GM18519 (cell line): Measurements from ENCODE around the gene HOXA5.

Experiments
- ATAC-seq: cut with Tn5 transposase; IDR thresholded peaks from one replicate; pipeline ENCODE4 v1.9.1; 2021; ENCODE audit warnings: mild to moderate bottlenecking, moderate library complexity; ENCODE audit not compliant: unreplicated experiment, low FRiP score

Gene HOXA5

DNA sequence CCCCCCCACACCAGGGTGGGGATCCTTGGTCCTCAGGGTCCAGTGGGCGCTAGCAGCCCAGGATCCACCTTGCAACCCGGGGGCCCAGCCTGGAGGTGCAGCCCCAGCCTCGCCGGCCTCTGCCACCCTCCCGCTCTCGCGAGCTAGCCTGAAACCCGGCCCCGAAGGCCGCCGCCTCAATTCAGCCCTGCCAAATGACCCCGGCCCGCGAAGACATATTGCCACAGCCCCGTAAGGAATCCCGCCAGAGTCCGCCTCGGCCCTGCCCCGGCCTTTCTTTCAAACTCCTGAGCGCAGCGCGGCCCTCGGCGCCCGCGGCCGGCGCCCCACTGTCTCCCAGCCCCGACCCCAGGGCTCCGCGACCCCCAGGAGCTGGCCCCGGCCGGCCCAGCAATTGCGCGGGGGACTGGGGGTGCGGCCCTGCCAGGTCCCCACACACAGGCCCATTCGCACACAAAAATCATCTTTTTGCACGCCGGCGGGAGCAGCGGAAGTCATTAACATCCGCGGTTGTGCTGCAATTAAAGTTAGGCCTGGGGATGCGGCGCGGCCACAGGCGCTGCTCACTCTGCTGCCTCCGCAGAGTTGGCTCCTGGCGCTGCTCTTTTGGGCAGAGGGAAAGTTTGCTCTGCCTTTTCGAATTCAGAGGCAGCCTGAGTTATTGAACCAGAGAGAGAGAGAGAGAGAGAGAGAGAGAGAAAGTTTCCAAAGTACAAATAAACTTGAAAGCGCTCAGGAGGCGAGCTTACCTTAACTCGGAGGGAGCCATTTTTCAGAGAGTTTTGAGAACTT, 4.0 kb downstream of the HOXA5 start:
- no peak for ATAC-seq

DNA sequence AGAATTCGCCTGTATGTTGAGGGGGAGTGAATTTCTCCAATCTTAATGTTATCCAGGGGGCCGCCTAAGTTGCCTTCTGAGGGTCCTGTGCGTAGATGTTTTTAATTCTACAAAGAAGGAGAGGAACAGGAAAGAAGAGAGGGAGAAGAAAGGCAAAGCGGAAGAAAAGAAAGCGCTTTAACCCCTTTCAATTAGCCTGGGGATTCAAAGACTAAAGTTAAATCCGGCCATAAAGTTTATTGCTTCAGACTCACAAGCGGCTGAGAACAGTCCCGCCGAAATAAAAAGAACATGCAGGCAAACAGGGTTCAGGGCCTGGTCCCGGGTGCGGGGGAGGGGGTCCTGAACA, 4.5 kb downstream of the HOXA5 start:
- ATAC-seq, result no peak

DNA sequence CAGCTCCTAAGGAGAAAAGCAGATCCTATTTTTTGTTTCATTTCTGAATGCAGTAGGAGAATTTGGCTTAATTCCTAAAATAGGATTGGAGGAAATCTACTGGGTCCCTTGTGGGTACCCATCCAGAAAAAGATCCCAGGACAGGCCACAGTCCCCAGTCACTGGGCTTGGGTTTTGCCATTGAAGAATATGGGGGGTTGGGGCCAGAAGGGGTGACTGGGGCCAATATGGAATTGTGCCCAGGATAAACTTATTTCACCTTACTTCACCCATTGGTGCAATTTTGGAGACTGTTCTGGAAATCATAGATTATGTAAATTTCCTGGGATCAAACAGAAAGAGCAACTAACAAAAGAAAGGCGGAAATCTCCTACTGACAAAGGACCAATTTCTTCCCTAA, 5.0 kb downstream of the HOXA5 start:
- no peak for ATAC-seq

DNA sequence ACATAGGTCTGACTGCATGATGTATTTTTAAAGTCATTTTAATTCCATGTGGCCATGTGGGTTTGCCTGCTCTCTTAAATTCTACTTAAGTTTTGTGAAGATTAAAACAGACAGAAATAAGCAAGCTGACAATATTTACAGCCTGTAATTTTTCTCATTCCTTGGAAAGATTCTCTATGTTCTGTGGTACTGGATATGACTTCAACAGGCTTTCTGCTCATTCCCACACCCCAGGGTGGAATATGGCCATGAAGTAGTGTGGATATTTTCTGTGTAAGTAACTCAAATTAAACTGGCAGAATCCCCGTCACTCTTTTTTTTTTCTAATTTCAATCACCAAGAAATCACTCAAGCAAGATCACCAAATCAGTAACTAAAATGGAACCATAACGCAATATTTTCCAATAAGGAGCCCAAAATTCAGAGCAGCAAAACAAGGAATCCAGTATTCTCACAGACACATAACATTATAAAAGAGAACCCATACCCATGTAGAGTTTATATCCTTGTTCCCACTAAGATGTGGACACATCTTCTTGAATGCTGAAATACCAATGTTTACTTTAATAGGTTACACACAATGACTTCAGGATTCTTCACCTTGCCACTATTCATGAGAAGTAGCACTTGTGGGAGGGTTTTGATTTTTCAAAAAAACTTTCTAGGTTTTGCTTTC, 5.7 kb downstream of the HOXA5 start:
- ATAC-seq, result no peak

DNA sequence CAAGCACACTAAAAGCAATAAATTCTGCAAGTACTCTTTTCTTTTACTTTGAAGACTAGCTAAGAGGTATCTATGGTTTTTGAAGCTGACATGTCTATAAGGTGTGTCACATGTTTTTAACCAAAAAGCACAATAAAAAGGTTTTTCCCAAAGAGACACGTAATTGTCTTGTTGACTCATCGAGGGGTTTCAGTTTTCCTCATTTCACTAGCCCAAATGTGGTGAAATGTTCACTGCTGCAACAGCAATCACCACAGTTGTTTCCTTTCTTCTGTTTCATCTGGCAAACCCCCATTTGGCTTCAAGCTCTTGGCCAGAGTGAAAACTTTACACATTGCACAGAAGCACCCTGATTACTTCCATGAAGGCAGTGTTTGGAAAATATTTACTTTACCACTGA, 9.1 kb downstream of the HOXA5 start:
- no peak for ATAC-seq

DNA sequence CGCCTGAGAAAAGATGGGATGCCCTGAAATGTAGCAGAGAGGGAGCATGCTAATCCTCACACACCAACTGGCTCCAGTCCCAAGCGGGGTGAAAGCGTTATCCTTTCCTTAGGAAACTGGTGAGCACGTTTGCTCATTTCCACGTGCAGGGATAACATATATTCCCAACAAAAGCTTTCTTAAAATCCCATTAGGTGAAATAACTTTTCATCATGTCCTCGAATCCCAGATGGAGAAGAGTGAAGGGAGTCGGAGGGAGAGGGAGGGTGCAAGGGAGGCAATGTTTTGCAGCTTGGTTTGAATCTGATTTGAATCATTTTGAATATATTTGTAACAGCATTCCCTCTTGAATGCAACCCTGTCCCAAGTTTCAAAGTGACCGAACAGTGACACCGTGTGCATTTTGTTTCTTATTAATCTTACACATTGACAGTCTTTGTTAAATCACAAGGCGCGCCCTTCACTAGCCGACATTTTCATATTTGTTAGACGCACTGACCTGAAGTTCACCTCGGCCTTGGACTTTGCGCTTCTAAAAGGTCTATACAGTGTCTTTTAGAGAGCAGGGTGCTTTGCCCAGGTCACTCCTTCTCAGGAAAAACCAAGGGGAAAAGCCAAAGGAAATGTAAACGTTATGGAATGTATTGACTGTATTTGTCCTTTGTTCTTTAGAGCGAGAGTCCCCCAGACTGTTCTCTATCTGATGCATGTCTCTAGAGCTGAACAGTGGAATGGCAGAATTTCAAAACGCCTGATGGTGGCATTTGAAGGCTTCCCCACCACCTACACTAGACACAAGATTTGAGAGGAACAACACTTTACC, 9.9 kb downstream of the HOXA5 start:
- no peak for ATAC-seq

DNA sequence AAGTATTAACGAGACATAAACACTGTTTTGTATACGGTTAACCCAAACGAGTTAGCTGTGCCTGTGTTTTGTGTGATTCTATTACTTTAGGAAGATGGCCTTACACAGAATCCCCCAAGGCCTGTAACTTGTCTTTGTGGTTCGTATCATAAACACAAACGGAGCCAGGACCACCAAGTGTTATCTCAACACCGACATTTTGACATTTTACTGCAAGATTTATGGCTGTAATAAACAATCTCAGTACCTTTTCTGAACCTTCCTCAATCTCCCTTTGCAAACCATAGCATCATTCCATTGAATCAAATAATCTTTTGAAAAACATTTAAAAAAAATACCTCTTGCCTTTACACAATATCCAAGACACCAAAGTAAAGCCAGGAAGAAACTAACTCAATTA, 10.5 kb downstream of the HOXA5 start:
- ATAC-seq, result no peak

DNA sequence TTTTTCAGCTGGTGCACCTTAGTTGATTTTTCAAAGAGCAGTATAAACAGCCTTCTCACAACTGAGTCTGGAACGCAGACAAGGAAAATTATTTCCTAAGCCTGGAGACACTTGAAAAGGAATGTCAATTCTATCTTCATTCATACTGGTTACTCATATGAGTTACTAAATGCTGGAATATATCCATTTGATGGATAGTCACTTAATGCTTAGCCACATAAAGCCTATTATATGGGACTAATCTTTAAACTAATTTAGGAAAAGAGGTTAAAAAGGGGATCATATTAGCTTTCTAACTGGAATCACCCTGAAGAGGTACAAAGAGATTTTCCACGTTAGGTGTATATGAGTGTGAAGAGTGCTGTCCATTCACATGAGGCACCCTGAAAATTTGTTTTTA, 11.3 kb downstream of the HOXA5 start:
- no peak for ATAC-seq

DNA sequence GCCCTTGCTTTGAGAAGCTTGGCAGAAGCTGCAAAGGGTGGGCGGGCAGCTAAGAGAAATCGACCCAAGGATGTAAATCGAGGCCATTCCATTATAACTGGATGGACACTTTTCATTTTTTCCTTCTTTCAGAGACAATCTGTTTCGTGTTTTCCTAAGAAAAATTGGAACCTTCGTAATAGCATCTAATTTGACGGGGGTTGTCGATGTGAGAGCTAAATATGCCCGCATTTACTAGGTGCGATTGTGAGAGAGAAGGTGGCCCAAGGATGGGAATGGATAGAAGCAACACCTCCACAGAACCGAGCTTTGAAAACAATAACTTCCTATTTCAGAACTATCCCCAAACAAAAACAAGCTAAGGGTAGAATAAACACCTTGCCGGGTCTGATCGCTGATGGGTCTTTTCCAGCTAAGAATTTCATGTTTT, 12.1 kb downstream of the HOXA5 start:
- ATAC-seq, result no peak

DNA sequence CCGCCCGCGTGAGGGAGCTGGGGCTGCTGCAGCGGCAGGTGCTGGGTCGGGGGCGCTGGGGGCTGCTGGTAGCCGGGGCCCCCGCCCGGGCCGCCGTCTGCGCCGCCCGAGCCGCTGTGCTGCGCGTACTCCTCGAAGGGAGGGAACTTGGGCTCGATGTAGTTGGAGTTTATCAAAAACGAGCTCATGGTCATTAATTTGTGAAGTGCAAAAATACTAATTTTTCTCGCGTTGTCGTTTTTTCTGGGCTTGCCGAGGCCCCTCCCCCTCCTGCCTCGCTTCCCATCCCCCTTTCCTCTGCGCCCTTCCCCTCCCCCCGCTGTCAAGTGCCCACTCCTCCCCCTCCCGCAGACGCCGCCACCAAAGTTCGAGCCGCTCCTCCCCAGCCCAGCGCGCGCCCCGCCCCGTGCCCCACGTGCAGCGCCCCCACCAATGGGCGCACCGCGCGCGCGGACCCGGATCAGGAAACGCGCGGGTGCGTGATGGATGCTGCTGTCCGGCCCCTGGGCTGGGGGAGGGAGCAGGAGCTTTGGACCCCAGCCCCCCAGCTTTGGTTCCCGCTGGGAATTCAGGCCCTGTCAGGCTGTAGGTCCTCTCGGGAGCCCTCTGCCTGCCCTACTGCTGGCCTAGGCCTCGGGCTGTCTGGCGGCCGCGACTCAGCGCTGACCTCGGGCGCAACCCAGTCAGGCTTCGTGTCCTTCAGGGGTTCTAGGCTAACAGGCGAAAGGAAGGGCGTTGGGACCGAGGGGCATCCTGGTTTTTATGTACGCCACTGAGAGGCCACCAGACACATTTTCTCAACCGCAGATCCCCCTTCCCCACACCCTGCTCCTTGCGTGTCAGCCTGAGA, 12.7 kb downstream of the HOXA5 start, which contains the start of gene HOXA4:
Gene HOXA4, minus strand, starts transcription at position 218 of the 850 bp plus-strand sequence. Its CDS starts 24 bp downstream, at position 194.
- no peak for ATAC-seq

DNA sequence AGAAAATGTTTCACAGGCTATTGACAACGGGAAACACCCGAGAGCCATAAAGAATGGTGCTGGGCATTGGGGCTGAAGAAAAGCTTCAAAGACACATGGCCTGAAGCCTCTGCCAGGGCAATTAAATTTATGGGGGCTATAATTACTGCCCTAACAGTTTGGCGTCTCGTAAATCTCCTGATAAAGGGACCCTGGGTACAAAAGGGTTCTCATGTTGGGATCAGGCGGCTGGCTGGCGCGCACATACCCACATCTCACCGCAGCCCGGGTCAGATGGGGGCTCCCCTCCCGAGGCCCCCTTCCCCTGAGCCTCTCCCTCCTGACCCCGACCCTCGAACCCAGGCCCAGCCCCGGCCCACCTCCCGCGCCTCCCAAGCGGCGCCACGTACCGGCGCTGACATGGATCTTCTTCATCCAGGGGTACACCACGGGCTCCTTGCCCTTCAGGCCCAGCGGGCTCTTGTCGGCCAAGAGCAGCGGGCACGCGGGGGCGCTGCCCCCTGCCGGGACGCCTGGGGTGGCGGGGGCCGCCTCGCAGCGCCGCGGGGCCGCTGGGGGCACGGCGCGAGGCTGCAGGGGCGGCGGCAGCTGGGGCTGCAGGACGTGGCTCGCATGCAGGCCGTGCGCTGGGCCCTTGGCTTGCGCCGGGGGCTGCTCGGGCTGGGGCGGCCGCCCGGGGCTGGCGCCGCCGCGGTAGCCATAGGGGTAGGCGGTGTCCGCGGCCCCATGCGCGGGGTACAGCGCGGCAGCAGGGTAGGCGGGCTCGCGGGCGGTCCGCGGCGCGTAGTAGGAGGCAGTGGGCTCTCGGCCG, 13.5 kb downstream of the HOXA5 start:
- ATAC-seq, result no peak

DNA sequence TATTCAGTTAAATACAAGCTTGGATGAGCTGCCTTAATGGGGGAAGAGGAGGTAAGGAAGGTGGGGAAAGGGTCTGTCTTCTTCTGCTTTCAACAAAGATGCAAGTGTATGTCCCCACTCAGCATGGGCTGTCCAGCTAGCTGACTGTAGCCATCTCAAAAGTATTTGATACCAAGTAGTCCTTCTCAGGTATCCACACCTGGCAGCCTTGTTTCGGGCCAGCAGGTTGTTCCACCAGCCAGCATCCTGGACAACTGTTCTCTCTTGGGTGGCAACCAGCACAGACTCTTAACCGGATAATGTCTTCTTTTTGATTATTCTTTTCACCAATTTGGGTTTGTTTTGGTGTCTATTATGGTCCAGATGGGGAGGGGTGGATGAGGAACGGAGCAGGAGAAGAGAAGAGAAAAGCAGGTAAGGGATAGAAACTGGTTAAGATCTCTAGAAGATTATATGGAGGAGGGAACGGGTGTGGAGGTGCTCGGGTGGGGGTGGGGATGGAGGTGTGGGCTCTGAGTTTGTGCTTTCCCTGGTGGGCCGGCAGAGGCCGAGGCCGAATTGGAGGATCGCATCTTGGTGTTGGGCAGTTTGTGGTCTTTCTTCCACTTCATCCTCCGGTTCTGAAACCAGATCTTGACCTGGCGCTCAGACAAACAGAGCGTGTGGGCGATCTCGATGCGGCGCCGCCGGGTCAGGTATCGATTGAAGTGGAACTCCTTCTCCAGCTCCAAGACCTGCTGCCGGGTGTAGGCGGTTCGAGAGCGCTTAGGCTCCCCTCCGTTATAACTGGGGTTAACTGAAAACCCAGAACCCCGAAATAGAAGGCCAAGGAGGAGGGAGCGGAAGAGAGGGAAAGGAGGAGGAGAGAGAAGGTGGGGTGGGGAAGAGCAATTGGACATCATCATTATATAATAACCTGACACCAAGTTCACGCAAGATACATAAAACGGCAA, 14.4 kb downstream of the HOXA5 start:
- no peak for ATAC-seq

DNA sequence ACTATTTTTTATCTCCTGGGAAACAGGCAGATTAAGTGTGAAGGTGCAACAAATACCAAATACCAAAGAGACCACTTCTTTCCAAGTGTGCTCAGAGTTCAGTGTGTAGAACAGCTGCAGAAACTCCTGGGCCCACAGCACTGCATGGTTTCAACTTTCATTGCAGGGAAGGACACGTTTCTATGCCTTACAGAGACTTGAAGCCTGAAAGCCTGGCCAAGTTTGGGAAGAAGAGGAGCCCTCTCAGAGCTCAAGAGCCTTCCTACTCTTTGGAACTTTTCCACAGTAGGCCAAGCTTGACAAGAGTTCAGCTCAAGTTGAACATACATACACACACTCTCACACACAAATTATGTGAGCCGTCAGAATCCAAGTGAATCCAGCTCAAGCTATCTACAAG, 15.4 kb downstream of the HOXA5 start:
- ATAC-seq, result no peak

DNA sequence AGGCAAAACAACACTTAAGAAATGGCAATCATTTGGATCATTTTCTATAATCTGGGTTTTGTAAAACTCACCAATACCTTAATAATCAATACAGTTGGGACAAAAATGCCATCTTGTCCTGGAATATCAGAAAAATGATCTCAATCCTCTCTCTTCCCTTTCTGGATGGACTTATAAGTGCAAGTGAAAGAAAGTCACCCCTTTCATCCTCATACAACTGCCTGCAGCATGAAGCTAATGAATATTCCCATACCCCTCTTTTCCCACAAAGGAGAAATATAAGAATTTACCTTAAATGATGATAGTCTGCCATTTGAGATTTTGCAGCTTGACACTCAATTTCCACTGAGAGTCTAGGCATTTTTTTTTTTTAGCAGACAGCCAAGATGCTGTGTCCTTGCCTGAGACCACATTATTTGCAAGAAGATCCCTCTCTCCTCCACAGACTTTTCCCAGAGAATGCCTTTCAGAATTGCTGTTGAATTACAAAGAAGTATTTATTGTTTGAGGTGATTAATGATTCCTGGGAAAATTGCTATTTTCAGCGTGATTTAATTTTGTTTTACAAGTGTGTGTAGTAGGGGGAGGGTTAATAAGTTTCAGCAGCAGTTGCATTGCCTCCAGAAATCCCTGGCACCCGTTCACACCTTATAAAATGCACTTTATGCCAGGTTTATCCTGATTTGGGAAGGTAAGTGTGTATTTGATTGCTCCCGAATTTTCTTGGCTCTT, 16.7 kb downstream of the HOXA5 start:
- ATAC-seq, result no peak

DNA sequence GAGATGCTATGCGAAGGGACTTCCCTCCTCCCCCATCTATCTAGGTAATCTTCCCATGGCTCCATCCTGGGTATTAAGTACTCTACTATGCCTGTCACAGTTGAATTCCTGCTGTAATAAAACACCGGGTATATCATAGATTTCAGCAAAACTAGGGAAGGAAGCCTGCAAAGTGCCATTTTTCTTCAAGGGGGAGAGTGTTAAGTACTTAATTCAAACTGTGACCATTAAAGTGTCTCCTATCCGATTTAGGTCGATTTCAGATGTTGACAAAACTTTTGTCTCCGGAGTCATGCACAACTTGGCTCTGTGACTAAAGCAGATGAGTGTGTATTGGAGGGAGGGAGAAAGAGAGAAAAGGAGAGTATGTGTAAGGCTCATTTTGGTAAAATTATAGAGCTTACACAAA, 17.5 kb downstream of the HOXA5 start:
- ATAC-seq, result no peak

DNA sequence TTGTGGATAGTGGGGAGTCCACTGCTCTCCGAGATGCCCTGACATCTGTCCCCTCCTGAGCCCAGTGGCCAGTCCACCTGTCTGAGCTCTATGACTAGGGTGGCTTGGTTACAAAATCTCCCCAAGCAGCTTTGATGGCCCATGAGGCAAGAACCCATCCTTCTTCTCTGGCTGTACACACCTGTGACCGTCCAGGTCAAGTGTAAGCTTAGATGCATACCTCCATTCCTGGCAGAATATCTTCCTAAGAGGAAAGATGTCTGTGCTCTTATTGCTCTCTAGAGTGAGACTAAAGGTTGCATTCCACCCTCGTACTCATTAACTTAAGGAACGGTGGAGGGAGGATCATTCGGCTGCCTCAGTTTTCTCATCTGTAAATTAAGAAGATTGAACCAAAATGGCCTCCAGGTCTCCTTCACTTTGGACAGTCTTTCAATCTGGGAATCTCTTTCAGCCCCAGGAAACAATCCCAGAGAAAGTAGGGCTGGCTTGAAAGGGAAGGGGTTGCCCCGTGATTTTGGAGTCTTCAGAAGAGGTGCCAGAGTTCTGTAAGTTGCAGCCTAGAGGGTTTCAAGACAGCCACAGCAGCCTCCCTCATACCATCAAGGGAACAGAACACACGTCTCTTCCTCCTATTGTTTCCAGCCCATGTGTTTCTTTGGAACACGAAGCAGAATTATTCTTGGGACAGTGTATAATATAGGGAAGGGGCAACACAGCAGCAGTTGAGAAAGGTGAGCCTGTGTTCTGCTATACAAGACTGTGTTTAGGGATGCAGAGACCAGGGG, 18.4 kb downstream of the HOXA5 start:
- no peak for ATAC-seq
